Thoracic aorta (tissue), 2 donors: ENCODE results near the gene ROGDI. TPM values are rescaled to one million over a fixed set of nuclear protein-coding genes. Genes with fewer than 3 reads are reported as not detected.

ENCODE experiments used
- ATAC-seq: fragments of 150-250 bp; one replicate; pipeline ENCODE4 v1.8.0; 2017; ENCODE audit warnings: low read depth; ENCODE audit not compliant: insufficient number of reproducible peaks, low FRiP score
- DNase-seq: peaks from one replicate; pipeline ENCODE4 v3.0.0-alpha.2; 2020; ENCODE audit warnings: low spot score
- H3K27ac ChIP-seq, 2 donors: fragments of 200-600 bp; sonication (generic); 1 replicate in 1 of 2; 2 replicates in 1 of 2; pipeline ENCODE4 v1.5.1; 2016; ENCODE audit warnings: mild to moderate bottlenecking in 2 of 2, moderate library complexity in 2 of 2
- H3K27me3 ChIP-seq: fragments of 200-600 bp; sonication (generic); replicated peaks from 2 replicates; pipeline ENCODE4 v1.6.0; 2016; ENCODE audit warnings: mild to moderate bottlenecking; ENCODE audit not compliant: insufficient read depth
- H3K36me3 ChIP-seq: fragments of 200-600 bp; sonication (generic); one replicate; pipeline ENCODE4 v1.5.1; 2016
- H3K4me1 ChIP-seq, 2 donors: fragments of 200-600 bp; sonication (generic); 1 replicate in 1 of 2; 2 replicates in 1 of 2; pipeline versions ENCODE4 v1.5.1 to v1.6.0; 2016; ENCODE audit warnings: low read depth in 2 of 2, mild to moderate bottlenecking in 1 of 2; ENCODE audit not compliant: control insufficient read depth in 1 of 2
- H3K4me3 ChIP-seq: fragments of 200-600 bp; sonication (generic); 2 replicates; pipeline ENCODE4 v1.5.1; 2016; ENCODE audit warnings: mild to moderate bottlenecking
- H3K9me3 ChIP-seq: fragments of 200-600 bp; sonication (generic); 2 replicates; pipeline ENCODE4 v1.5.1; 2016
- CTCF ChIP-seq: fragments of 200-600 bp; sonication (generic); IDR thresholded peaks from one replicate; pipeline ENCODE4 v1.5.1; 2019; ENCODE audit warnings: antibody characterized with exemption
- total RNA-seq, 2 donors: library from RNA; depleted of rRNA; stranded (reverse); fragments of >200 nt; gene quantifications; one replicate each; pipeline versions ENCODE4 v1.1.0 to v1.2.3, GENCODE V29; 2016

The ROGDI gene
- total RNA-seq, 2 donors from 2014 or later = 4.2 to 23.7 TPM

DNA sequence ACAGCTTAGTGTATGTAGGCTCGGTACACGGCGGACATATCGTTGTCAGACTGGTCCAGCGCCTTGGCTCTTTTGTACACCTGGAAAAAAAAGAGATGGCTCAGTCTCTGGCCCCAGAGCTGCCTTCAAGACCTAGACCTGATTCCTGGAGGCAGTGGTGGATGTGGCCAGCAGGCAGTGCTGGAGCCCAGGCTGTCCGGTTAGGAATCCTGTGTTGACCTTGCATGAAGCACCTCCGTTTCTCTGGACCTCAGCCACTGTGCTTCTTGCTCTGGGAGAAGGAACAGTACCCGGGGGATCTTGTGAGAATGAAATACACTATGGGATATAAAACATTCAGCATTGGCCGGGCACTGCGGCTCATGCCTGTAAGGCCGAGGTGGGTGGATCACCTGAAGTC is 2.8 kb upstream of the ROGDI start:
- Histone ChIP-seq H3K36me3 (peaks cover 27% of the 10 kb centered on the region), H3K9me3 (no peaks in the 10 kb centered on the region), H3K4me1 (peaks cover 9 to 21% of the 10 kb centered on the region in 2 donors), H3K27ac (no peak overlapping the region), H3K4me3 (no peak overlapping the region), H3K27me3 (no peaks in the 10 kb centered on the region)
- ATAC-seq (no peak), DNase-seq (no peak)
- no peak for TF ChIP-seq CTCF

GRCh38 chr16:4803898-4804762 is 1.7 kb upstream of the ROGDI start:
- H3K36me3 ChIP-seq = peaks cover 22% of the 10 kb centered on the region
- no peak overlapping the region for H3K4me3 ChIP-seq
- no peak for ATAC-seq
- no peaks in the 10 kb centered on the region for H3K9me3 ChIP-seq
- no peak for DNase-seq
- no peaks in the 10 kb centered on the region for H3K27me3 ChIP-seq
- no peak for TF ChIP-seq CTCF
- H3K4me1 ChIP-seq = peaks cover 9 to 21% of the 10 kb centered on the region in 2 donors
- H3K27ac ChIP-seq = no peak overlapping the region

GRCh38 chr16:4803401-4803844 is 990 bp upstream of the ROGDI start:
- no peak for TF ChIP-seq CTCF
- Histone ChIP-seq H3K27ac (peak overlapping the region; percentile 53 to 86), H3K9me3 (no peaks in the 10 kb centered on the region), H3K4me1 (peaks cover 9 to 21% of the 10 kb centered on the region in 2 donors), H3K4me3 (peak overlapping the region; percentile 81), H3K27me3 (no peaks in the 10 kb centered on the region), H3K36me3 (peaks cover 21% of the 10 kb centered on the region)
- ATAC-seq (no peak), DNase-seq (no peak)

GRCh38 chr16:4802659-4803287 is 340 bp upstream of the ROGDI start:
- peak; percentile 67 for DNase-seq
- ATAC-seq = peak; percentile 94
- Histone ChIP-seq H3K27ac (peak overlapping the region; percentile 53 to 86), H3K36me3 (peaks cover 23% of the 10 kb centered on the region), H3K4me3 (peak overlapping the region; percentile 81), H3K27me3 (no peaks in the 10 kb centered on the region), H3K4me1 (peaks cover 9 to 21% of the 10 kb centered on the region in 2 donors), H3K9me3 (no peaks in the 10 kb centered on the region)
- TF ChIP-seq CTCF = peak; percentile 14
